Fibroblast of lung (primary cell): ENCODE measurements around the gene LCE1E.

Source experiments
- CTCF ChIP-seq, 2 donors: IDR thresholded peaks in 1 of 2; conservative IDR thresholded peaks in 1 of 2; 1 replicate in 1 of 2; 2 replicates in 1 of 2; pipeline ENCODE4 v1.5.1; 2011 to 2012; ENCODE audit warnings: low read length in 2 of 2, control low read depth in 1 of 2, inconsistent platforms in 1 of 2, low read depth in 1 of 2, mild to moderate bottlenecking in 1 of 2
- EZH2 ChIP-seq: IDR thresholded peaks from 2 replicates; pipeline ENCODE4 v1.5.1; 2012; ENCODE audit warnings: low read length, control low read depth, mild to moderate bottlenecking; ENCODE audit errors: missing control alignments

GRCh38 chr1:152743371-152744145 is 42.5 kb upstream of the LCE1E start:
- TF ChIP-seq CTCF (conservative IDR thresholded peaks at IDR 0.05 in 1 of 2, IDR thresholded peaks at IDR 0.05 in 1 of 2; ENCODE audit: low read depth in 1 of 2, low read length in 2 of 2): no peak
- TF ChIP-seq EZH2: no peak
